K562 (cell line): Measurements from ENCODE around the gene PBX1. TPM values are rescaled to one million over a fixed set of nuclear protein-coding genes. Genes with fewer than 3 reads are reported as not detected.

ENCODE experiments used
- ATAC-seq: fragments of 200-7000 bp; cut with Tn5 transposase; 3 replicates; pipeline ENCODE4 v1.9.1; 2020; ENCODE audit warnings: moderate library complexity
- BruUV-seq: library from RNA; stranded (reverse); fragments of 400-500 nt; replicated peaks from 2 replicates; lab custom pipeline; 2021; lab: Mats Ljungman, UMichigan
- CTCF ChIA-PET: fragments of 300-600 bp; formaldehyde crosslinking; extraction: SDS; loops from one replicate; lab custom pipeline; 2021; ENCODE audit warnings: low intra/inter-chr PET ratio; lab: Yijun Ruan, JAX
- POLR2A ChIA-PET: fragments of 300-600, 350-650 bp; sonication (Branson Sonifier 250); formaldehyde crosslinking; extraction: SDS; loops from one replicate; lab custom pipeline; 2021; ENCODE audit warnings: antibody characterized with exemption, inconsistent platforms; lab: Yijun Ruan, JAX
- DNase-seq, 4 experiments: peaks; one replicate each; pipeline versions ENCODE4 v3.0.0 to v3.0.0-alpha.2; 2011 to 2018; ENCODE audit warnings: low spot score in 3 of 4, mixed read lengths in 3 of 4; ENCODE audit errors: extremely low read depth in 1 of 4
- FAIRE-seq: peaks from 2 replicates; lab custom pipeline; 2011; peaks lifted over from hg19 to GRCh38; lab: Jason Lieb, UNC
- H2AFZ ChIP-seq: 2 replicates; pipeline ENCODE4 v1.6.0; 2011; ENCODE audit warnings: low read depth, low read length, control low read depth, inconsistent platforms
- H3K27ac ChIP-seq: fragments of 200-600 bp; 3 replicates; pipeline ENCODE4 v1.8.0; 2011; ENCODE audit warnings: low read depth, mild to moderate bottlenecking, control low read depth, inconsistent platforms, low read length, moderate library complexity, mixed read lengths; ENCODE audit errors: extremely low read depth
- H3K27me3 ChIP-seq, 2 experiments: fragments of 300-600 bp in 1 of 2; 2 replicates in 1 of 2; 3 replicates in 1 of 2; pipeline versions ENCODE4 v1.6.0 to v1.8.0; 2011; ENCODE audit warnings: inconsistent platforms in 2 of 2, low read length in 2 of 2, mild to moderate bottlenecking in 1 of 2, mixed read lengths in 1 of 2, moderate library complexity in 1 of 2; ENCODE audit not compliant: control insufficient read depth in 2 of 2, insufficient read depth in 2 of 2
- H3K36me3 ChIP-seq: fragments of 300-600 bp; 3 replicates; pipeline ENCODE4 v1.8.0; 2011; ENCODE audit warnings: mild to moderate bottlenecking, low read length, inconsistent platforms; ENCODE audit not compliant: control insufficient read depth, insufficient read depth
- H3K4me1 ChIP-seq, 2 experiments: fragments of 200-600 bp in 1 of 2; replicated peaks in 1 of 2; 2 replicates in 1 of 2; 3 replicates in 1 of 2; pipeline versions ENCODE4 v1.5.1 to v1.8.0; 2011; ENCODE audit warnings: inconsistent platforms in 2 of 2, low read length in 2 of 2, mild to moderate bottlenecking in 1 of 2, mixed read lengths in 1 of 2, moderate library complexity in 1 of 2; ENCODE audit not compliant: control insufficient read depth in 2 of 2, insufficient read depth in 2 of 2
- H3K4me2 ChIP-seq: 2 replicates; pipeline ENCODE4 v1.6.1; 2011; ENCODE audit warnings: low read length, control low read depth, inconsistent platforms, mixed read lengths; ENCODE audit not compliant: insufficient read depth
- H3K4me3 ChIP-seq: fragments of 200-600 bp; sonication (generic), shearing (Covaris generic); 2 replicates; pipeline ENCODE4 v1.5.1; 2016; ENCODE audit warnings: control low read depth, inconsistent platforms
- H3K79me2 ChIP-seq: fragments of 200-600 bp; 3 replicates; pipeline ENCODE4 v1.8.0; 2011; ENCODE audit warnings: low read length, inconsistent platforms; ENCODE audit not compliant: control insufficient read depth, insufficient read depth
- H3K9ac ChIP-seq, 2 experiments: 2 replicates each; pipeline versions ENCODE4 v1.6.0 to v1.6.1; 2011; ENCODE audit warnings: low read depth in 2 of 2, low read length in 2 of 2, control low read depth in 1 of 2, inconsistent platforms in 1 of 2, mild to moderate bottlenecking in 1 of 2, mixed read lengths in 1 of 2; ENCODE audit not compliant: insufficient read depth in 1 of 2
- H3K9me1 ChIP-seq: one replicate; pipeline ENCODE4 v1.6.0; 2011; ENCODE audit warnings: inconsistent platforms, mild to moderate bottlenecking, low read length, moderate library complexity; ENCODE audit not compliant: control insufficient read depth, insufficient read depth
- H3K9me3 ChIP-seq: replicated peaks from 2 replicates; pipeline ENCODE4 v1.5.1; 2011; ENCODE audit warnings: low read depth, low read length, inconsistent platforms; ENCODE audit not compliant: control insufficient read depth, insufficient read depth
- H4K20me1 ChIP-seq: replicated peaks from 2 replicates; pipeline ENCODE4 v1.6.1; 2011; ENCODE audit warnings: low read length, inconsistent platforms, mixed read lengths; ENCODE audit not compliant: control insufficient read depth, insufficient read depth
- ARID3B ChIP-seq: fragments of 250-450 bp; sonication (Bioruptor Pico); IDR thresholded peaks from 2 replicates; pipeline ENCODE4 v1.4.0; 2020; ENCODE audit warnings: borderline replicate concordance
- C11orf30 ChIP-seq: fragments of 450-650 bp; IDR thresholded peaks from 2 replicates; pipeline ENCODE4 v1.6.1; 2016; ENCODE audit warnings: low read depth, mild to moderate bottlenecking
- MLX ChIP-seq, 2 experiments: fragments of 450-650 bp in 1 of 2; sonication (generic) in 1 of 2; formaldehyde crosslinking; conservative IDR thresholded peaks; 2 replicates each; pipeline versions ENCODE4 v1.4.0 to v1.8.1; 2020 to 2022; ENCODE audit warnings: mild to moderate bottlenecking in 1 of 2, missing genetic modification reagents in 1 of 2
- SAFB ChIP-seq: fragments of 200-400 bp; formaldehyde crosslinking; IDR thresholded peaks from 2 replicates; pipeline ENCODE4 v1.6.1; 2017; ENCODE audit warnings: low read depth, low read length, borderline replicate concordance
- TFAP4 ChIP-seq: sonication (generic); formaldehyde crosslinking; IDR thresholded peaks from 2 replicates; pipeline ENCODE4 v1.8.0; 2022; ENCODE audit warnings: missing genetic modification reagents, mild to moderate bottlenecking, moderate library complexity, borderline replicate concordance
- ZZZ3 ChIP-seq: fragments of 450-650 bp; IDR thresholded peaks from 2 replicates; pipeline ENCODE4 v1.6.1; 2016; ENCODE audit warnings: antibody characterized with exemption, mild to moderate bottlenecking, moderate library complexity
- WGBS: fragments of 100-300 bp; shearing (Covaris generic); methylation state at CpG from one replicate; pipeline ENCODE4 v1.1.6; 2016; ENCODE audit warnings: low coverage, mixed read lengths; ENCODE audit not compliant: insufficient coverage; ENCODE audit errors: missing lambda C conversion rate; 5-methylcytosine and 5-hydroxymethylcytosine counted together
- in situ Hi-C: fragments of 300-500 bp; cut with MboI; formaldehyde crosslinking; loops from 4 replicates; pipeline ENCODE4 v1.15.0; 2018; ENCODE audit warnings: inconsistent platforms, mixed read lengths
- intact Hi-C: fragments of 100-400 bp; cut with micrococcal nuclease; formaldehyde crosslinking; loops from 2 replicates; pipeline ENCODE4 v1.14.2; 2022
- polyA plus RNA-seq, 8 experiments: library from polyadenylated mRNA; depleted of rRNA in 4 of 8; stranded (reverse) in 5 of 8; unstranded in 3 of 8; fragments of >200 nt; fragmentation: Nextera tagmentation in 2 of 8; fragmentation: Illumina TruSeq in 1 of 8; extraction: Ambion mirVana in 2 of 8; extraction: Trizol in 1 of 8; gene quantifications; 2 replicates each; pipeline versions ENCODE4 v1.2.1 to v1.2.3, GENCODE V29; 2011 to 2014; ENCODE audit warnings: inconsistent platforms in 1 of 8, missing spikeins in 1 of 8
- total RNA-seq, 7 experiments: library from RNA; depleted of rRNA in 6 of 7; stranded (reverse); fragments of >200 nt in 6 of 7; fragmentation: Illumina TruSeq in 2 of 7; extraction: Trizol in 2 of 7; gene quantifications; 2 replicates each; pipeline versions ENCODE4 v1.2.1 to v1.2.3, GENCODE V29; 2011 to 2021; ENCODE audit warnings: low replicate concordance in 1 of 7

The PBX1 gene
- total and polyA plus RNA-seq, 9 of the 15 experiments (the other 6 are each of a cell fraction or from before 2014, with no cell fraction given): 0.03 to 0.62 (median 0.17) TPM

- H3K9ac ChIP-seq: no peak overlapping the region
- BruUV-seq: no TSS peak
- no peaks in the 10 kb centered on the region for H3K9me3 ChIP-seq
- no peak for TF ChIP-seq TFAP4 (CRISPR knock-in tag)
- TF ChIP-seq C11orf30: no peak
- TF ChIP-seq ZZZ3: no peak
- TF ChIP-seq SAFB: no peak
- TF ChIP-seq ARID3B (CRISPR knock-in tag): no peak
- no peak for TF ChIP-seq MLX (CRISPR knock-in tag; conservative IDR thresholded peaks at IDR 0.05)
Observed at GRCh38 chr1:164638492-164639202, 79.7 kb downstream of the PBX1 start.

More at GRCh38 chr1:164638492-164639202, 79.7 kb downstream of the PBX1 start:
- DNase-seq (no peak), FAIRE-seq (no peak), ATAC-seq (no peak)
- Histone ChIP-seq H3K27me3 (peaks cover 2 to 7% of the 10 kb centered on the region in 2 experiments; a peak in 2 of 5 replicates), H3K27ac (no peak overlapping the region), H3K36me3 (no peaks in the 10 kb centered on the region), H3K4me3 (no peak overlapping the region), H3K9me1 (no peaks in the 10 kb centered on the region), H3K4me1 (no peaks in the 10 kb centered on the region), H3K79me2 (no peaks in the 10 kb centered on the region), H2AFZ (no peak overlapping the region), H3K4me2 (no peak overlapping the region), H4K20me1 (no peaks in the 10 kb centered on the region)
- intact Hi-C loops (no loop called here), in situ Hi-C loops (no loop called here)
- 0% methylated on average over 14 of the region's 14 CpGs for whole genome bisulfite sequencing
- ChIA-PET POLR2A (interaction anchor here (0.8 kb wide), 1 partner anchor 8 kb away, joined by 3 read pairs; no protein-coding TSS in a partner anchor), CTCF (no interaction called here)
